Smooth muscle cell (in vitro differentiated cells): ENCODE measurements around the gene TMEM81. TPM values are rescaled to one million over a fixed set of nuclear protein-coding genes. Genes with fewer than 3 reads are reported as not detected.

Source experiments
- DNase-seq: peaks from one replicate; lab custom pipeline; 2025; ENCODE audit not compliant: unreplicated experiment; lab: John Stamatoyannopoulos, UW
- H2AFZ ChIP-seq: fragments of 200-600 bp; sonication (generic); 2 replicates; pipeline ENCODE4 v1.6.0; 2016; ENCODE audit warnings: antibody characterized with exemption, low read depth, mild to moderate bottlenecking
- H3F3A ChIP-seq: fragments of 200-600 bp; sonication (generic); 2 replicates; pipeline ENCODE4 v1.6.0; 2017; ENCODE audit warnings: antibody characterized with exemption, low read depth
- H3K27ac ChIP-seq: fragments of 200-600 bp; sonication (generic); 2 replicates; pipeline ENCODE4 v1.5.1; 2016; ENCODE audit warnings: low read depth, mild to moderate bottlenecking
- H3K27me3 ChIP-seq: fragments of 200-600 bp; sonication (generic); 2 replicates; pipeline ENCODE4 v1.6.1; 2016; ENCODE audit warnings: low read depth, mild to moderate bottlenecking
- H3K36me3 ChIP-seq: fragments of 200-600 bp; sonication (generic); 2 replicates; pipeline ENCODE4 v1.5.1; 2016; ENCODE audit warnings: low read depth
- H3K4me1 ChIP-seq: fragments of 200-600 bp; sonication (generic); 2 replicates; pipeline ENCODE4 v1.5.1; 2016; ENCODE audit warnings: low read depth
- H3K4me2 ChIP-seq: fragments of 200-600 bp; sonication (generic); 2 replicates; pipeline ENCODE4 v1.6.0; 2016; ENCODE audit warnings: mild to moderate bottlenecking
- H3K4me3 ChIP-seq: fragments of 200-600 bp; sonication (generic); 2 replicates; pipeline ENCODE4 v1.5.1; 2016; ENCODE audit warnings: mild to moderate bottlenecking
- H3K79me2 ChIP-seq: fragments of 200-600 bp; sonication (generic); 2 replicates; pipeline ENCODE4 v1.6.0; 2016; ENCODE audit warnings: low read depth, mild to moderate bottlenecking
- H3K9ac ChIP-seq: fragments of 200-600 bp; sonication (generic); 2 replicates; pipeline ENCODE4 v1.6.0; 2016; ENCODE audit warnings: low read depth
- H3K9me3 ChIP-seq: fragments of 200-600 bp; sonication (generic); replicated peaks from 2 replicates; pipeline ENCODE4 v1.5.1; 2016; ENCODE audit warnings: low read depth
- H4K20me1 ChIP-seq: fragments of 200-600 bp; sonication (generic); 2 replicates; pipeline ENCODE4 v1.6.0; 2016; ENCODE audit warnings: low read depth
- CTCF ChIP-seq: fragments of 200-600 bp; sonication (generic); IDR thresholded peaks from 2 replicates; pipeline ENCODE4 v1.5.1; 2017; ENCODE audit warnings: borderline replicate concordance, mild to moderate bottlenecking, antibody characterized with exemption; ENCODE audit not compliant: insufficient read depth, poor library complexity, severe bottlenecking
- WGBS: methylation state at CpG from one replicate; pipeline ENCODE4 v1.1.7; 2016; ENCODE audit warnings: low lambda C conversion rate; 5-methylcytosine and 5-hydroxymethylcytosine counted together
- polyA plus RNA-seq: library from polyadenylated mRNA; unstranded; fragments of >200 nt; fragmentation: Nextera tagmentation; extraction: Ambion mirVana; gene quantifications from 2 replicates; pipeline ENCODE4 v1.2.1, GENCODE V29; 2016
- total RNA-seq: library from RNA; depleted of rRNA; stranded (reverse); fragments of >200 nt; gene quantifications from 2 replicates; pipeline ENCODE4 v1.2.3, GENCODE V29; 2014

TMEM81 gene
- total RNA-seq: 0.54 and 1.9 TPM in 2 replicates
- polyA plus RNA-seq: 0.92 and 1.8 TPM in 2 replicates

- Histone ChIP-seq H3K27ac (no peak within 1 kb of the TSS), H3K79me2 (no peaks in the 10 kb centered on the region), H3K36me3 (peaks cover 5% of the 10 kb centered on the region), H3K27me3 (no peaks in the 10 kb centered on the region), H2AFZ (no peak within 1 kb of the TSS), H3F3A (no peaks in the 10 kb centered on the region), H3K9me3 (no peaks in the 10 kb centered on the region), H3K4me3 (no peak within 1 kb of the TSS), H4K20me1 (peaks cover 6% of the 10 kb centered on the region), H3K4me1 (no peaks in the 10 kb centered on the region), H3K9ac (no peak within 1 kb of the TSS), H3K4me2 (no peak within 1 kb of the TSS)
- WGBS: 100% methylated on average over 2 of the region's 2 CpGs
- no peak for DNase-seq
- no peak for TF ChIP-seq CTCF
Observed at GRCh38 chr1:205084360-205084759, at the start of gene TMEM81. Gene TMEM81, minus strand, starts transcription at chr1:205084460. Its CDS starts 140 bp downstream, at chr1:205084320.

- H3K27ac ChIP-seq: no peak overlapping the region
- H3K27me3 ChIP-seq: no peaks in the 10 kb centered on the region
- H3K4me3 ChIP-seq: no peak overlapping the region
- H3K9me3 ChIP-seq: no peaks in the 10 kb centered on the region
- no peaks in the 10 kb centered on the region for H3K79me2 ChIP-seq
- no peak for DNase-seq
- no peak for TF ChIP-seq CTCF
- no peaks in the 10 kb centered on the region for H3K4me1 ChIP-seq
- 83% methylated on average over 1 of the region's 1 CpG for WGBS
- no peaks in the 10 kb centered on the region for H4K20me1 ChIP-seq
- H3K36me3 ChIP-seq: no peaks in the 10 kb centered on the region
- no peak overlapping the region for H3K9ac ChIP-seq
- no peak overlapping the region for H2AFZ ChIP-seq
- no peak overlapping the region for H3K4me2 ChIP-seq
- H3F3A ChIP-seq: no peaks in the 10 kb centered on the region
Observed at GRCh38 chr1:205133287-205133686, 49.0 kb upstream of the TMEM81 start.

GRCh38 chr1:205129447-205130029, 45.3 kb upstream of the TMEM81 start:
- H2AFZ ChIP-seq: no peak overlapping the region

More at GRCh38 chr1:205129447-205130029, 45.3 kb upstream of the TMEM81 start:
- Histone ChIP-seq H3K4me2 (no peak overlapping the region), H3F3A (no peaks in the 10 kb centered on the region), H3K4me3 (no peak overlapping the region), H3K9me3 (no peaks in the 10 kb centered on the region), H3K9ac (no peak overlapping the region), H3K36me3 (no peaks in the 10 kb centered on the region), H3K4me1 (no peaks in the 10 kb centered on the region), H4K20me1 (no peaks in the 10 kb centered on the region), H3K27ac (no peak overlapping the region), H3K79me2 (no peaks in the 10 kb centered on the region), H3K27me3 (no peaks in the 10 kb centered on the region)
- 82% methylated on average over 4 of the region's 4 CpGs for WGBS
- no peak for DNase-seq
- TF ChIP-seq CTCF: no peak
